GM12878 (cell line): ENCODE data around the gene INPP4B.

Experiments
- FOXK2 ChIP-seq: fragments of 450-650 bp; IDR thresholded peaks from 2 replicates; pipeline ENCODE4 v1.6.1; 2017; ENCODE audit warnings: mild to moderate bottlenecking, moderate library complexity
- SPI1 ChIP-seq: IDR thresholded peaks from 2 replicates; pipeline ENCODE4 v1.6.1; 2011; ENCODE audit warnings: low read depth, mild to moderate bottlenecking, low read length, moderate library complexity, borderline replicate concordance; ENCODE audit not compliant: insufficient read depth
- YY1 ChIP-seq: IDR thresholded peaks from 2 replicates; pipeline ENCODE4 v1.6.1; 2011; ENCODE audit warnings: low read depth, mild to moderate bottlenecking, low read length
- TF ChIP-seq, protein P1 (sequence below): IDR thresholded peaks from 2 replicates; pipeline ENCODE4 v1.6.1; 2011; ENCODE audit warnings: borderline replicate concordance, low read depth, mild to moderate bottlenecking, moderate library complexity, mixed read lengths, low read length; ENCODE audit not compliant: insufficient read depth; ENCODE audit errors: extremely low read length
- TF ChIP-seq, protein P2 (sequence below), 3 experiments: IDR thresholded peaks in 2 of 3; conservative IDR thresholded peaks in 1 of 3; 2 replicates each; pipeline ENCODE4 v1.5.1; 2011; ENCODE audit warnings: low read depth in 3 of 3, low read length in 3 of 3, mild to moderate bottlenecking in 3 of 3, control low read depth in 2 of 3, moderate library complexity in 2 of 3, inconsistent platforms in 1 of 3, mixed read lengths in 1 of 3; ENCODE audit not compliant: control insufficient read depth in 2 of 3, insufficient read depth in 1 of 3; ENCODE audit errors: extremely low read depth in 1 of 3
- TF ChIP-seq, protein P3 (sequence below): IDR thresholded peaks from 2 replicates; pipeline ENCODE4 v1.6.1; 2011; ENCODE audit warnings: mild to moderate bottlenecking, low read depth, low read length, moderate library complexity; ENCODE audit not compliant: insufficient replicate concordance

DNA sequence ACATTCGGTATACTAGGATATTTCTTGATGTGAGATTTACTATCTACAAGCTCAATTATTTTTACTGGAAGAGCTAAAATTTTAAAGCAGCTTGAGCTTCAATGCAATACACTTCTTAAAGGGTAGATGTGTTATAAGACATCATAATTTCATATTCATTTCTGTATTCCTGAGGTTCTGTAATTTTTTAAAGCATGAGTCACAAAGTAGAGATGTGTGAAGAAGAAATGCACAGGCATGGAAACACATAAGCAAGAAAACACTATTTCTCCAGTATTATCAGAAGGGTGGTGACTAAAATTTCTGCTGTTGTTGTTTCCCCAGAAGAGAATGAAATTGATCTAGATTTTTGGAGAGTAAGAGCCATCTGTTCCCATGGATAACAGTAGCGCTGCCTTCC lies 72.6 kb downstream of the INPP4B start:
- TF ChIP-seq, protein P1, sequence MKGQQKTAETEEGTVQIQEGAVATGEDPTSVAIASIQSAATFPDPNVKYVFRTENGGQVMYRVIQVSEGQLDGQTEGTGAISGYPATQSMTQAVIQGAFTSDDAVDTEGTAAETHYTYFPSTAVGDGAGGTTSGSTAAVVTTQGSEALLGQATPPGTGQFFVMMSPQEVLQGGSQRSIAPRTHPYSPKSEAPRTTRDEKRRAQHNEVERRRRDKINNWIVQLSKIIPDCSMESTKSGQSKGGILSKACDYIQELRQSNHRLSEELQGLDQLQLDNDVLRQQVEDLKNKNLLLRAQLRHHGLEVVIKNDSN, result no peak
- no peak for TF ChIP-seq FOXK2
- TF ChIP-seq, protein P2, sequence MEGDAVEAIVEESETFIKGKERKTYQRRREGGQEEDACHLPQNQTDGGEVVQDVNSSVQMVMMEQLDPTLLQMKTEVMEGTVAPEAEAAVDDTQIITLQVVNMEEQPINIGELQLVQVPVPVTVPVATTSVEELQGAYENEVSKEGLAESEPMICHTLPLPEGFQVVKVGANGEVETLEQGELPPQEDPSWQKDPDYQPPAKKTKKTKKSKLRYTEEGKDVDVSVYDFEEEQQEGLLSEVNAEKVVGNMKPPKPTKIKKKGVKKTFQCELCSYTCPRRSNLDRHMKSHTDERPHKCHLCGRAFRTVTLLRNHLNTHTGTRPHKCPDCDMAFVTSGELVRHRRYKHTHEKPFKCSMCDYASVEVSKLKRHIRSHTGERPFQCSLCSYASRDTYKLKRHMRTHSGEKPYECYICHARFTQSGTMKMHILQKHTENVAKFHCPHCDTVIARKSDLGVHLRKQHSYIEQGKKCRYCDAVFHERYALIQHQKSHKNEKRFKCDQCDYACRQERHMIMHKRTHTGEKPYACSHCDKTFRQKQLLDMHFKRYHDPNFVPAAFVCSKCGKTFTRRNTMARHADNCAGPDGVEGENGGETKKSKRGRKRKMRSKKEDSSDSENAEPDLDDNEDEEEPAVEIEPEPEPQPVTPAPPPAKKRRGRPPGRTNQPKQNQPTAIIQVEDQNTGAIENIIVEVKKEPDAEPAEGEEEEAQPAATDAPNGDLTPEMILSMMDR (IDR thresholded peaks at IDR 0.05 in 2 of 3, conservative IDR thresholded peaks at IDR 0.05 in 1 of 3; ENCODE audit: control insufficient read depth in 2 of 3, extremely low read depth in 1 of 3, insufficient read depth in 1 of 3, low read depth in 3 of 3, low read length in 3 of 3), result no peak
- TF ChIP-seq YY1, result no peak
- no peak for TF ChIP-seq SPI1
- TF ChIP-seq, protein P3, sequence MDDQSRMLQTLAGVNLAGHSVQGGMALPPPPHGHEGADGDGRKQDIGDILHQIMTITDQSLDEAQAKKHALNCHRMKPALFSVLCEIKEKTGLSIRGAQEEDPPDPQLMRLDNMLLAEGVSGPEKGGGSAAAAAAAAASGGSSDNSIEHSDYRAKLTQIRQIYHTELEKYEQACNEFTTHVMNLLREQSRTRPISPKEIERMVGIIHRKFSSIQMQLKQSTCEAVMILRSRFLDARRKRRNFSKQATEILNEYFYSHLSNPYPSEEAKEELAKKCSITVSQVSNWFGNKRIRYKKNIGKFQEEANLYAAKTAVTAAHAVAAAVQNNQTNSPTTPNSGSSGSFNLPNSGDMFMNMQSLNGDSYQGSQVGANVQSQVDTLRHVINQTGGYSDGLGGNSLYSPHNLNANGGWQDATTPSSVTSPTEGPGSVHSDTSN, result no peak
